ENCODE measurements around the gene THOC5. TPM values are rescaled to one million over a fixed set of nuclear protein-coding genes. Genes with fewer than 3 reads are reported as not detected.

THOC5 gene
- total and polyA plus RNA-seq, 3 experiments from 2014 or later: 28.5 to 64.1 (median 62.6) TPM

DNA sequence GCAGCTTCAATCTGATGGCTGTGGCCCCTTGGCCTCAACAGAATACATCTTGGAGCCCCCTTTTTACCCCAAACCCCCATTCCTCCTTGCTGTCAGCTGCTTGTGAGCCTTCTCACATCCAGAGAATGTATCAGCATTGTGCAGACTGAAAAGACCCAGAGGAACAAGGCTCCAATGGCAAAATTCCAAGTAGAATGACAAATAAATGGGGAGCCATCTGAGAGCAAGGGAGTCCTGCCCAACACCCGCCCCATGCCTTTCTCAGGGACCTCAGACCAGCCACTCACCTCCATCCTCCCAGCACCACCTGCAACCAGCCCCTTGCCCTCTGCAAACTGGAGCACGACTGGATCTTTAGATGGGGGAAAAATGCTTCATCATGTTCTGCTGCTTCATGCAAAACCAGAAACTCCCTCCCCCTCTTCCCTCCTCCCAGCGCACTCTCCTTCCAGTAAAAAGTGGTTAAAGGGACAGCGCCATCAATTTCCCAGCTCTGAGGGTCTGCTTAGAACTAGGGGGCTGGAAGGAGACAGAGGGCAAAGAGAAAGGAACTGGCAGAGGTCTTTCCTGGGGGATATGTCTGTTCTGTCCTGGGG lies 75.7 kb downstream of the THOC5 start:
- peaks cover 7% of the 10 kb centered on the region for H3K27me3 ChIP-seq (ENCODE audit: insufficient read depth, low read length, poor library complexity, severe bottlenecking)
- no peak for DNase-seq
- H3K4me3 Mint-ChIP-seq: peak overlapping the region in 1 of 7 donors; percentile 11
- H3K4me1 Mint-ChIP-seq: peaks cover 13 to 24% (median 20%) of the 10 kb centered on the region in 3 donors
- no peak overlapping the region for H3K4me3 ChIP-seq (ENCODE audit: low read length)
- H3K9me3 ChIP-seq (ENCODE audit: low read length): no peaks in the 10 kb centered on the region
- no peaks in the 10 kb centered on the region for H3K36me3 ChIP-seq (ENCODE audit: insufficient read depth, low read length)
- no peak overlapping the region for H3K27ac ChIP-seq (ENCODE audit: low read depth, low read length)
- H3K27me3 Mint-ChIP-seq: peaks cover 42 to 60% of the 10 kb centered on the region in 2 donors
- H3K4me1 ChIP-seq (ENCODE audit: insufficient read depth, low read length): no peaks in the 10 kb centered on the region
- H3K36me3 Mint-ChIP-seq: peaks cover 0 to 2% (median 0%) of the 10 kb centered on the region in 3 donors
- H3K9me3 Mint-ChIP-seq: no peaks in the 10 kb centered on the region
- no peak overlapping the region for H3K27ac Mint-ChIP-seq
- CTCF ChIA-PET: no interaction called here
- POLR2A ChIA-PET: no interaction called here

DNA sequence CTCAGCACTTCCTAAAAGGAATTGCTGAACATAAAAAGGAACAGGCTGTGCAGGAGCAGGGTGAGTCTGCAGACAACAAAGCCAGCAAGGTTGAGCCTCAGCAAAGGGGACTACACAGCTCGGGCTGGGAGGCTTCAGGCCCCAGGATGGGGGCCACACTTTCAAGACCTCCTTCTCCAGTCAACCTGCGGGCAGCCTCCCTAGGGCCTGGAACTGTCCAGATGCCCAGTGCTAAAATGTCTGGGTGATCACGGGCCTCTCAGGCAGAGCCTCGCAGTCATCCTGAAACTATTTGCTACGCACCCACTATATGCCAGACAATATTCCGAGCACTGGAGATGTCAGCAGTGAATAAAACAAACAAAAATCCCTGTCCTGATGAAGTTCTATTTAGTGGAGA lies 77.4 kb downstream of the THOC5 start:
- no peak for DNase-seq
- Mint-ChIP-seq H3K9me3 (no peaks in the 10 kb centered on the region), H3K27me3 (peaks cover 41 to 49% of the 10 kb centered on the region in 2 donors), H3K4me3 (no peak overlapping the region), H3K4me1 (peaks cover 9 to 16% (median 14%) of the 10 kb centered on the region in 3 donors), H3K36me3 (no peaks in the 10 kb centered on the region), H3K27ac (no peak overlapping the region)
- Histone ChIP-seq H3K4me1 (ENCODE audit: insufficient read depth, low read length) (no peaks in the 10 kb centered on the region), H3K27me3 (ENCODE audit: insufficient read depth, low read length, poor library complexity, severe bottlenecking) (peaks cover 8% of the 10 kb centered on the region), H3K36me3 (ENCODE audit: insufficient read depth, low read length) (no peaks in the 10 kb centered on the region), H3K27ac (ENCODE audit: low read depth, low read length) (no peak overlapping the region), H3K4me3 (ENCODE audit: low read length) (no peak overlapping the region), H3K9me3 (ENCODE audit: low read length) (no peaks in the 10 kb centered on the region)
- CTCF ChIA-PET: no interaction called here
- POLR2A ChIA-PET: no interaction called here

DNA sequence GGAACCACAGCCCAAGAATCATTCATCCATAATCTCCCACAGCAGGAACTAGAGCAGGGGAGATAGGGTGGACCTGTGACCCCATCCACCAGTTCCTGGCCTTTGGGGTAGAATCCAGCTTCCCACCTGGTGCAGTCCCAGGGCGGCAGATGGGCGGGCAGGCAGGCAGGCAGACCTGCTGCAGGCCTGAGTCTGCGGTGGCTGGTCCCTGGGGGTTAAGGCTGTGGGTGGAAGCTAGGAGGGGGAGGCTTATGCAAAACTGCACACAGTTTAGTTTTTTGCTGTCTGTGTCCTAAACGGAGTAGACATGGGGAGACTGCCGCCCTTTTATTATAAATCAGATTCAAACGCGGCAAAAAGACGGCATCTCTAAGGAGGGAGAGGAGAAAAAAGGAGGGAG lies 78.0 kb downstream of the THOC5 start:
- Mint-ChIP-seq H3K4me3 (no peak overlapping the region), H3K9me3 (no peaks in the 10 kb centered on the region), H3K27ac (no peak overlapping the region), H3K27me3 (peaks cover 41 to 50% of the 10 kb centered on the region in 2 donors), H3K4me1 (peaks cover 9 to 16% (median 13%) of the 10 kb centered on the region in 3 donors), H3K36me3 (no peaks in the 10 kb centered on the region)
- no peak overlapping the region for H3K4me3 ChIP-seq (ENCODE audit: low read length)
- DNase-seq: no peak
- ChIA-PET POLR2A (no interaction called here), CTCF (no interaction called here)
- H3K36me3 ChIP-seq (ENCODE audit: insufficient read depth, low read length): no peaks in the 10 kb centered on the region
- no peaks in the 10 kb centered on the region for H3K9me3 ChIP-seq (ENCODE audit: low read length)
- H3K27ac ChIP-seq (ENCODE audit: low read depth, low read length): no peak overlapping the region
- peaks cover 11% of the 10 kb centered on the region for H3K27me3 ChIP-seq (ENCODE audit: insufficient read depth, low read length, poor library complexity, severe bottlenecking)
- no peaks in the 10 kb centered on the region for H3K4me1 ChIP-seq (ENCODE audit: insufficient read depth, low read length)

DNA sequence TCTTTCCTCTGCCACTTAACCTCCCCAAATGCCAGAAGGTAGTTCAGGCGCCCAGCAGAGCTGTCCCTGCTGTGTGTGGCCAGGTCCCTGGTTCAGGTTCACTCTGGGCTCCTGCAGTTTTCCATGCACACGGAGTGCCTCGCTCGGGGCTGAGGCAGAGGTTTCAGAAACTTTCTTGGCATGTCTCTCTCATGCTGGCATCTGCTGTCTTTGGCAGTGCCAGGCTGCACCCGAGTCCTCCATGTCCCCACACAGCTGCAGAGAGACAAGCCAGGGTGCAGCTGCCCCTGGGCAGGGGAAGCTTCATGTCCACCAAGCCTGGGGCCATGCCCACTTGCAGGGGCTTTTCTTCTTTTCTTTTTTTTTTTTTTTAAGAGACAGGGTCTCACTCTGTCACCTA lies 80.6 kb downstream of the THOC5 start:
- peaks cover 27 to 42% of the 10 kb centered on the region in 2 donors for H3K27me3 Mint-ChIP-seq
- H3K36me3 Mint-ChIP-seq: no peaks in the 10 kb centered on the region
- CTCF ChIA-PET: no interaction called here
- H3K27ac Mint-ChIP-seq: peak overlapping the region in 1 of 8 donors; percentile 43
- Histone ChIP-seq H3K4me3 (ENCODE audit: low read length) (no peak overlapping the region), H3K36me3 (ENCODE audit: insufficient read depth, low read length) (no peaks in the 10 kb centered on the region), H3K27ac (ENCODE audit: low read depth, low read length) (no peak overlapping the region), H3K9me3 (ENCODE audit: low read length) (no peaks in the 10 kb centered on the region), H3K4me1 (ENCODE audit: insufficient read depth, low read length) (no peaks in the 10 kb centered on the region), H3K27me3 (ENCODE audit: insufficient read depth, low read length, poor library complexity, severe bottlenecking) (peaks cover 4% of the 10 kb centered on the region)
- H3K9me3 Mint-ChIP-seq: no peaks in the 10 kb centered on the region
- DNase-seq: no peak
- no peak overlapping the region for H3K4me3 Mint-ChIP-seq
- H3K4me1 Mint-ChIP-seq: peaks cover 3 to 11% (median 8%) of the 10 kb centered on the region in 3 donors
- POLR2A ChIA-PET: no interaction called here

DNA sequence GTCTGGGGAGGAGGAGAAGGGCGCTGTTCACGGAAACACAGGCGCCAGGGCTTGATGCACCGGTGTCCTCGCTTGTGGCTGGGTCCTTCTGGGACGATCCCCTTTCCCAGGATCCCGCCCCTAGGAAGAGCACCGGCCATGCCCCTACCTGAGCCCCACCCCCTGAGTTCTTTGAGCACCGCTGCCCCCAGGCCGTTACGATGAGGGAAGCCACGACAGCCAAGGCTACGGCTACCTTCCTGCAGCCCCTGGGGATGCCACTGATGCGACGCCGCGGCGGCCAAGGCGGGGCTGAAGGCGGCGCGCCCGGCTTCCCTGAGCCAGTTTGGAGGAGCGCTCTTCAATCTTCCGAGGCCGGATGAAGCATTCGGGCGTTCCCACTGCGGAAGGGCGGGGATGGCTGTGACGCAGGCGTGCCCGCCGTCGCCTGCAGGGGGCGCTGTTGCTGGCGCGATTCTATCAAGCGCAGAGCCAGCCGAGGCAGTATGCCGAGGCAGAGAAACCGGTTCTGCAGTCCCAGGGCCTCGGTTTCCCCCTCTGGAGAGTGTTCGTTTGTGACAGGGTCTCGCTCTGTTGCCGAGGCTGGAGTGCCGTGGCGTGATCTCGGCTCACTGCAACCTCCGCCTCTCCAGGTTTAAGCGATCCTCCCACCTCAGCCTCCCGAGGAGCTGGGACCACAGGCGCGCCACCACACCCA lies 83.2 kb downstream of the THOC5 start:
- H3K27ac Mint-ChIP-seq: peak overlapping the region in 1 of 8 donors; percentile 38
- ChIA-PET POLR2A (no interaction called here), CTCF (interaction anchor here (0.8 to 1.1 kb wide), 2 partner anchors 10 to 11 kb away, joined by 4 to 5 read pairs; no protein-coding TSS in a partner anchor)
- H3K4me1 Mint-ChIP-seq: peaks cover 3 to 8% (median 7%) of the 10 kb centered on the region in 3 donors
- peak; percentile 48 to 69 (median 58) for DNase-seq
- H3K9me3 ChIP-seq (ENCODE audit: low read length): no peaks in the 10 kb centered on the region
- H3K4me3 ChIP-seq (ENCODE audit: low read length): peak overlapping the region; percentile 47
- no peaks in the 10 kb centered on the region for H3K9me3 Mint-ChIP-seq
- H3K4me3 Mint-ChIP-seq: peak overlapping the region in 6 of 7 donors; percentile 45 to 67 (median 60)
- H3K27me3 Mint-ChIP-seq: peaks cover 15 to 29% of the 10 kb centered on the region in 2 donors
- H3K36me3 Mint-ChIP-seq: no peaks in the 10 kb centered on the region
- no peaks in the 10 kb centered on the region for H3K36me3 ChIP-seq (ENCODE audit: insufficient read depth, low read length)
- H3K27me3 ChIP-seq (ENCODE audit: insufficient read depth, low read length, poor library complexity, severe bottlenecking): peaks cover 4% of the 10 kb centered on the region
- no peak overlapping the region for H3K27ac ChIP-seq (ENCODE audit: low read depth, low read length)
- no peaks in the 10 kb centered on the region for H3K4me1 ChIP-seq (ENCODE audit: insufficient read depth, low read length)

DNA sequence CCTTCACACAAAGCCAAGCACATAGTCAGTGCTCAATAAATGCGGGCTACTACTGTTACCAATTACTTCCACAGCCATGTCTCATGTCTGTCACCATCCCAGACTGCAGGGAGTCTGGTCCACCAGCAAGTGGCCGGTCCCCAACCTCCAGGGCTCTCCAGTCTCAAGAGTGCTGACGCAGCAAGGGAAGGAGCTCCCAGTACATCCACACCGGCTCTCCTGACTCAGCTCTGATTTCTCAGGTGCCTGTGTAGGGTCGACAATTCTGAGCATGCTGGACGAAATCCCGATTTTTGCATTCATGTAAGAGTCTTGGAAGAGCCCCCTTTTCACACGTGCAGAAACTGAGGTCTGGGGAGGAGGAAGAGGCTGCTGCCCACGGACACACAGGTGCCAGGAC lies 83.8 kb downstream of the THOC5 start:
- ChIA-PET CTCF (no interaction called here), POLR2A (no interaction called here)
- H3K27ac Mint-ChIP-seq: peak overlapping the region in 1 of 8 donors; percentile 38
- Histone ChIP-seq H3K36me3 (ENCODE audit: insufficient read depth, low read length) (no peaks in the 10 kb centered on the region), H3K27ac (ENCODE audit: low read depth, low read length) (no peak overlapping the region), H3K9me3 (ENCODE audit: low read length) (no peaks in the 10 kb centered on the region), H3K27me3 (ENCODE audit: insufficient read depth, low read length, poor library complexity, severe bottlenecking) (peaks cover 4% of the 10 kb centered on the region), H3K4me3 (ENCODE audit: low read length) (peak overlapping the region; percentile 47), H3K4me1 (ENCODE audit: insufficient read depth, low read length) (no peaks in the 10 kb centered on the region)
- no peaks in the 10 kb centered on the region for H3K36me3 Mint-ChIP-seq
- no peak for DNase-seq
- H3K9me3 Mint-ChIP-seq: no peaks in the 10 kb centered on the region
- peaks cover 3 to 8% (median 7%) of the 10 kb centered on the region in 3 donors for H3K4me1 Mint-ChIP-seq
- H3K27me3 Mint-ChIP-seq: peaks cover 14 to 26% of the 10 kb centered on the region in 2 donors
- peak overlapping the region in 4 of 7 donors; percentile 27 to 65 (median 50) for H3K4me3 Mint-ChIP-seq

DNA sequence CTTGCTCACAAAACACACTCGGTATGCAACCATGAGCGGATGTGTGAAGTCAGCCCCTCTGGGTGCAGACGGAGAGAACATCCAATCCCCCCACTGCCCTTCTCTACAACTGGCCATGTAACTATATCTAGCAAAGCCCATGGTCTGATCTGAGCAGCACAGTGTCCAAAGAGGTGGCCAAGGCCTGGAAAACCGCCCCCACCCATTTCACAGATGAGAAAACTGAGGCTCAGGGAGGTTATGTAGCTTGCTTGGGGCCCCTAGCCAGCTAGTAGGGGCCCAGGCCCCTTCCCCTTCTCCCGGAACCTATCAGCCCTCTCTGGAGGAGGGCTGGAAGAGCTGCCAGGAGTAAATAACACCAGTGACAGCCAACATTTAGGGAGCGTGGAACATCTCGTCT lies 89.0 kb downstream of the THOC5 start:
- Histone ChIP-seq H3K27ac (ENCODE audit: low read depth, low read length) (no peak overlapping the region), H3K9me3 (ENCODE audit: low read length) (no peaks in the 10 kb centered on the region), H3K27me3 (ENCODE audit: insufficient read depth, low read length, poor library complexity, severe bottlenecking) (no peaks in the 10 kb centered on the region), H3K4me3 (ENCODE audit: low read length) (no peak overlapping the region), H3K36me3 (ENCODE audit: insufficient read depth, low read length) (no peaks in the 10 kb centered on the region), H3K4me1 (ENCODE audit: insufficient read depth, low read length) (no peaks in the 10 kb centered on the region)
- Mint-ChIP-seq H3K9me3 (no peaks in the 10 kb centered on the region), H3K36me3 (no peaks in the 10 kb centered on the region), H3K4me1 (no peaks in the 10 kb centered on the region), H3K27ac (no peak overlapping the region), H3K27me3 (peaks cover 0 to 10% of the 10 kb centered on the region in 2 donors), H3K4me3 (no peak overlapping the region)
- DNase-seq: no peak
- ChIA-PET CTCF (no interaction called here), POLR2A (no interaction called here)

DNA sequence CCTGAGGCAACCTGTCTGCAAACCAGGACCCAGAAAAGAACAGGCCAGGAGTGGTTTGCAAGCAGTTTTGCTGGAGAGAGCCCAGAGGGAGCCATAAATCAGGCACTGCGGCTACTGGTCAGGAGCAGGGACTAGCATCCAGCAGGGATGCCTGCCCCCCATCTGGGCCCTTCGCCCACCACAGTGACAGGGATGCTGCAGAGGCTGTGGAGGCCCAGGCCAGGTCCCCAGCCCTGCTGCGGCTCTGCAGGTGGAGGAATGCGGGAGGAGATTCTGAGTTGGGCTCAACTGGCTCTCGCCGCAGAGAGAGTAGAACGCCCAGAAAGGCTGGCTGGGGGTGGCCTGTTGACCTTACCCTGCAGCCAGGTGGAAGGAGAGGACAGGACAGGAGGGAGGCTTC lies 89.9 kb downstream of the THOC5 start:
- Mint-ChIP-seq H3K4me3 (no peak overlapping the region), H3K27me3 (peaks cover 0 to 3% of the 10 kb centered on the region in 2 donors), H3K27ac (peak overlapping the region in 1 of 8 donors; percentile 52), H3K9me3 (no peaks in the 10 kb centered on the region), H3K4me1 (no peaks in the 10 kb centered on the region), H3K36me3 (no peaks in the 10 kb centered on the region)
- DNase-seq: no peak
- H3K27me3 ChIP-seq (ENCODE audit: insufficient read depth, low read length, poor library complexity, severe bottlenecking): no peaks in the 10 kb centered on the region
- ChIA-PET POLR2A (no interaction called here), CTCF (no interaction called here)
- H3K9me3 ChIP-seq (ENCODE audit: low read length): no peaks in the 10 kb centered on the region
- H3K36me3 ChIP-seq (ENCODE audit: insufficient read depth, low read length): no peaks in the 10 kb centered on the region
- H3K27ac ChIP-seq (ENCODE audit: low read depth, low read length): no peak overlapping the region
- H3K4me1 ChIP-seq (ENCODE audit: insufficient read depth, low read length): no peaks in the 10 kb centered on the region
- H3K4me3 ChIP-seq (ENCODE audit: low read length): no peak overlapping the region
